GM19395 (cell line): ENCODE measurements around the gene USP17L29.
"Not testable (repeated sequence)": the region's sequence is repeated elsewhere in the genome, so short reads cannot be mapped to it uniquely, and the experiment has no call there.

Experiments
- ATAC-seq: cut with Tn5 transposase; IDR thresholded peaks from one replicate; pipeline ENCODE4 v1.9.1; 2021; ENCODE audit warnings: mild to moderate bottlenecking, moderate library complexity; ENCODE audit not compliant: unreplicated experiment

Gene USP17L29

GRCh38 chr4:9353338-9353737 is at the start of gene USP17L29:
USP17L29 (plus strand) TSS chr4:9353638; CDS start chr4:9353638, 0 bp downstream.
- not testable (repeated sequence) for ATAC-seq

- not testable (repeated sequence) for ATAC-seq
Observed at GRCh38 chr4:9324191-9324590, 29.2 kb upstream of the USP17L29 start.

- not testable (repeated sequence) for ATAC-seq
Observed at GRCh38 chr4:9324865-9325264, 28.6 kb upstream of the USP17L29 start, which contains the start of gene USP17L24. USP17L24 (plus strand) TSS chr4:9325165; CDS start chr4:9325165, 0 bp downstream.

GRCh38 chr4:9329611-9330010 is 23.8 kb upstream of the USP17L29 start, which contains the start of gene USP17L25:
USP17L25 (plus strand) TSS chr4:9329911; CDS start chr4:9329911, 0 bp downstream.
- not testable (repeated sequence) for ATAC-seq

- not testable (repeated sequence) for ATAC-seq
Observed at GRCh38 chr4:9334358-9334757, 19.1 kb upstream of the USP17L29 start, which contains the start of gene USP17L26. USP17L26 (plus strand) TSS chr4:9334658; CDS start chr4:9334658, 0 bp downstream.

GRCh38 chr4:9339103-9339502 is 14.3 kb upstream of the USP17L29 start, which contains the start of gene USP17L5:
USP17L5 (plus strand) TSS chr4:9339403; CDS start chr4:9339403, 0 bp downstream.
- not testable (repeated sequence) for ATAC-seq

- ATAC-seq, result not testable (repeated sequence)
Observed at GRCh38 chr4:9343848-9344247, 9.6 kb upstream of the USP17L29 start, which contains the start of gene USP17L27. USP17L27 (plus strand) TSS chr4:9344148; CDS start chr4:9344148, 0 bp downstream.

- ATAC-seq, result not testable (repeated sequence)
Observed at GRCh38 chr4:9348593-9348992, 4.8 kb upstream of the USP17L29 start, which contains the start of gene USP17L28. USP17L28 (plus strand) TSS chr4:9348893; CDS start chr4:9348893, 0 bp downstream.

- not testable (repeated sequence) for ATAC-seq
Observed at GRCh38 chr4:9350866-9351265, 2.6 kb upstream of the USP17L29 start.

- not testable (repeated sequence) for ATAC-seq
Observed at GRCh38 chr4:9362829-9363228, 9.4 kb downstream of the USP17L29 start, which contains the start of gene USP17L30. USP17L30 (plus strand) TSS chr4:9363129; CDS start chr4:9363129, 0 bp downstream.

- ATAC-seq, result not testable (repeated sequence)
Observed at GRCh38 chr4:9379881-9380280, 26.4 kb downstream of the USP17L29 start.

GRCh38 chr4:9381012-9381534 is 27.6 kb downstream of the USP17L29 start:
- ATAC-seq, result not testable (repeated sequence)

GRCh38 chr4:9384126-9384525 is 30.7 kb downstream of the USP17L29 start:
- no peak for ATAC-seq

- not testable (repeated sequence) for ATAC-seq
Observed at GRCh38 chr4:9389001-9389400, 35.6 kb downstream of the USP17L29 start.
